Fibroblast of mammary gland (primary cell): ENCODE measurements around the gene STXBP5.

ENCODE experiments used
- DNase-seq: peaks from one replicate; pipeline ENCODE4 v3.0.0-alpha.2; 2010; ENCODE audit warnings: low read depth
- H3K4me3 ChIP-seq: 2 replicates; pipeline ENCODE4 v1.5.1; 2011; ENCODE audit warnings: low read depth, mild to moderate bottlenecking, low read length, moderate library complexity; ENCODE audit not compliant: control insufficient read depth
- CTCF ChIP-seq: conservative IDR thresholded peaks from 2 replicates; pipeline ENCODE4 v1.5.1; 2011; ENCODE audit warnings: low read depth, low read length, inconsistent platforms; ENCODE audit not compliant: control insufficient read depth, insufficient read depth

STXBP5 gene

GRCh38 chr6:147347179-147347881 is 143.1 kb downstream of the STXBP5 start:
- TF ChIP-seq CTCF = no peak
- no peak overlapping the region for H3K4me3 ChIP-seq
- no peak for DNase-seq

GRCh38 chr6:147347882-147348575 is 143.8 kb downstream of the STXBP5 start:
- H3K4me3 ChIP-seq = no peak overlapping the region
- no peak for TF ChIP-seq CTCF
- DNase-seq = no peak

- TF ChIP-seq CTCF = no peak
- DNase-seq = no peak
These were observed 157.2 kb downstream of the STXBP5 start for GRCh38 chr6:147361311-147361981.

GRCh38 chr6:147366290-147366689 is 162.1 kb downstream of the STXBP5 start:
- TF ChIP-seq CTCF = no peak
- no peak for DNase-seq
- H3K4me3 ChIP-seq = no peak overlapping the region

More at GRCh38 chr6:147361311-147361981, 157.2 kb downstream of the STXBP5 start:
- no peak overlapping the region for H3K4me3 ChIP-seq

- H3K4me3 ChIP-seq = no peak overlapping the region
- no peak for TF ChIP-seq CTCF
- no peak for DNase-seq
These were observed 167.1 kb downstream of the STXBP5 start for GRCh38 chr6:147371325-147371724.

- no peak overlapping the region for H3K4me3 ChIP-seq
- no peak for DNase-seq
These were observed 168.6 kb downstream of the STXBP5 start for GRCh38 chr6:147372806-147373205.

More at GRCh38 chr6:147372806-147373205, 168.6 kb downstream of the STXBP5 start:
- TF ChIP-seq CTCF = no peak
